ENCODE data around the gene RNASE4.

Gene RNASE4

GRCh38 chr14:20730891-20731290 lies 46.5 kb downstream of the RNASE4 start:
- no peak for TF ChIP-seq PATZ1 (CRISPR knock-in tag; IDR thresholded peaks at IDR 0.05; ENCODE audit: borderline replicate concordance)
- TF ChIP-seq GLIS3 (CRISPR knock-in tag; IDR thresholded peaks at IDR 0.05) = no peak
- no peak for TF ChIP-seq CSRNP3 (CRISPR knock-in tag; IDR thresholded peaks at IDR 0.05)
- TF ChIP-seq ESRRG (CRISPR knock-in tag; IDR thresholded peaks at IDR 0.05) = no peak
- no peak for TF ChIP-seq ISL1 (CRISPR knock-in tag; IDR thresholded peaks at IDR 0.05)
- TF ChIP-seq POU6F1 (CRISPR knock-in tag; IDR thresholded peaks at IDR 0.05; ENCODE audit: borderline replicate concordance, low read depth) = no peak
- TF ChIP-seq RARB (CRISPR knock-in tag; IDR thresholded peaks at IDR 0.05) = no peak
- no peak for ATAC-seq

GRCh38 chr14:20732477-20732876 lies 48.1 kb downstream of the RNASE4 start:
- no peak for ATAC-seq
- TF ChIP-seq OSR1 (CRISPR knock-in tag; IDR thresholded peaks at IDR 0.05) = no peak
- no peak for TF ChIP-seq TCF4 (CRISPR knock-in tag; IDR thresholded peaks at IDR 0.05; ENCODE audit: borderline replicate concordance)

- TF ChIP-seq ISL1 (CRISPR knock-in tag; IDR thresholded peaks at IDR 0.05) = no peak
- TF ChIP-seq ESRRG (CRISPR knock-in tag; IDR thresholded peaks at IDR 0.05) = no peak
- TF ChIP-seq ZFP3 (CRISPR knock-in tag; IDR thresholded peaks at IDR 0.05) = no peak
- no peak for TF ChIP-seq ZNF8 (CRISPR knock-in tag; IDR thresholded peaks at IDR 0.05)
- TF ChIP-seq TCF4 (CRISPR knock-in tag; IDR thresholded peaks at IDR 0.05; ENCODE audit: borderline replicate concordance) = no peak
- no peak for TF ChIP-seq TOX (CRISPR knock-in tag; IDR thresholded peaks at IDR 0.05; ENCODE audit: borderline replicate concordance)
- no peak for TF ChIP-seq CSDC2 (CRISPR knock-in tag; IDR thresholded peaks at IDR 0.05)
- TF ChIP-seq GLIS3 (CRISPR knock-in tag; IDR thresholded peaks at IDR 0.05) = no peak
- no peak for ATAC-seq
Observed at GRCh38 chr14:20732979-20733635, 48.7 kb downstream of the RNASE4 start.

GRCh38 chr14:20733684-20734429 lies 49.5 kb downstream of the RNASE4 start:
- TF ChIP-seq ZC3H10 (CRISPR knock-in tag; IDR thresholded peaks at IDR 0.05) = no peak
- TF ChIP-seq POU6F1 (CRISPR knock-in tag; IDR thresholded peaks at IDR 0.05; ENCODE audit: borderline replicate concordance, low read depth) = no peak
- no peak for TF ChIP-seq CSDC2 (CRISPR knock-in tag; IDR thresholded peaks at IDR 0.05)
- TF ChIP-seq TSHZ2 (CRISPR knock-in tag; IDR thresholded peaks at IDR 0.05) = no peak
- TF ChIP-seq SNAI2 (CRISPR knock-in tag; IDR thresholded peaks at IDR 0.05) = no peak
- TF ChIP-seq ISL1 (CRISPR knock-in tag; IDR thresholded peaks at IDR 0.05) = no peak
- no peak for TF ChIP-seq CREB5 (CRISPR knock-in tag; IDR thresholded peaks at IDR 0.05; ENCODE audit: low read depth)
- TF ChIP-seq ZNF70 (CRISPR knock-in tag; IDR thresholded peaks at IDR 0.05) = no peak
- no peak for TF ChIP-seq TOX (CRISPR knock-in tag; IDR thresholded peaks at IDR 0.05; ENCODE audit: borderline replicate concordance)
- TF ChIP-seq ARNTL (CRISPR knock-in tag; IDR thresholded peaks at IDR 0.05; ENCODE audit: borderline replicate concordance, low read depth) = no peak
- no peak for TF ChIP-seq ZFP30 (CRISPR knock-in tag; IDR thresholded peaks at IDR 0.05)
- TF ChIP-seq PPARA (CRISPR knock-in tag; IDR thresholded peaks at IDR 0.05; ENCODE audit: borderline replicate concordance) = no peak
- no peak for TF ChIP-seq TCF4 (CRISPR knock-in tag; IDR thresholded peaks at IDR 0.05; ENCODE audit: borderline replicate concordance)
- TF ChIP-seq ZFP3 (CRISPR knock-in tag; IDR thresholded peaks at IDR 0.05) = no peak
- no peak for TF ChIP-seq OSR1 (CRISPR knock-in tag; IDR thresholded peaks at IDR 0.05)
- TF ChIP-seq ESRRG (CRISPR knock-in tag; IDR thresholded peaks at IDR 0.05) = no peak
- ATAC-seq = no peak
